ENCODE data around the gene GPI.
A peak's percentile ranks its signal among the peaks of the same experiment; 100 is the strongest.

Gene GPI

DNA sequence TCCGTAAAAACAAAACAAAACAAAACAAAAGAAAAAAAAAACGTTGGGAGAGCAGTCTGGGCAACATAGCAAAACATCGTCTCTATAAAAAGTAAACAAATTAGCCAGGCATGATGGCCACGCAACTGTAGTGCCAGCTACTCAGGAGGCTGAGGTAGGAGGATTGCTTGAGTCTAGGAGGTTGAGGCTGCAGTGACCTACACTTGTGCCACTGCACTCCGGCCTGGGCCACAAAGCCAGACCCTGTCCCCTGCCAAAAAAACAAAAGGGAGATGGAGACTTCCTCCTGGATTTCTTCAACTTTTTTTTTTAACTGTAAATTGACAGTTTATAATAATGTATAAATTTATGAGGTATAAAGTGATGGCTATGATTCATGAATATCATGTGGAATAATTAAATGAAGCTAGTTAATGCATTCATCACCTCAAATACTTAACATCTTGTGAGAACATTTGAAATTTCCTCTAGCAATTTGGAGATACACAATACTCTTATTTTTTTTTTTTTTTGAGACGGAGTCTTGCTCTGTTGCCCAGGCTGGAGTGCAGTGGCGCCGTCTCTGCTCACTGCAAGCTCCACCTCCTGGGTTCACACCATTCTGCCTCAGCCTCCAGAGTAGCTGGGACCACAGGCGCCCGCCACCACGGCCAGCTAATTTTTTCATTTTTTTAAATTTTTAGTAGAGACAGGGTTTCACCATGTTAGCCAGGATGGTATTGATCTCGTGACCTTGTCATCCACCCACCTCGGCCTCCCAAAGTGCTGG lies 41.1 kb downstream of the GPI start:
- no peak for DNase-seq

DNA sequence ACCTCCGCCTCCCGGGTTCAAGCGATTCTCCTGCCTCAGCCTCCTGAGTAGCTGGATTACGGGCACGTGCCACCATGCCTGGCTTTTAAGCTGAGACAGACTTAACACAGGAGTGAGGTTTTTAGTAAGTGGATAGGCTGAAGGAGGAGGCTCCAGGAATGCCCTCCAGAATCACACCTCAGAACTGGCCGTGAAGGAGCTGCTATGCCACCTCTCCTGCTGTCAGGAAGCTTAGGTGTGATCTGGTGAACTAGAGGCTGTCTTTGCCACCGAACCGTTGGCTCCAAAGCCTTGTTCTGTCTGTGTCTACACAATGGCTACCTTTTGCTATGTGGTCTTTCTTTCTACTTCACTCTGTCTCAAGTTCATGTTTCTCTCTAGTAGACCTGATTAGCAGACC lies 43.4 kb downstream of the GPI start:
- no peak for DNase-seq

DNA sequence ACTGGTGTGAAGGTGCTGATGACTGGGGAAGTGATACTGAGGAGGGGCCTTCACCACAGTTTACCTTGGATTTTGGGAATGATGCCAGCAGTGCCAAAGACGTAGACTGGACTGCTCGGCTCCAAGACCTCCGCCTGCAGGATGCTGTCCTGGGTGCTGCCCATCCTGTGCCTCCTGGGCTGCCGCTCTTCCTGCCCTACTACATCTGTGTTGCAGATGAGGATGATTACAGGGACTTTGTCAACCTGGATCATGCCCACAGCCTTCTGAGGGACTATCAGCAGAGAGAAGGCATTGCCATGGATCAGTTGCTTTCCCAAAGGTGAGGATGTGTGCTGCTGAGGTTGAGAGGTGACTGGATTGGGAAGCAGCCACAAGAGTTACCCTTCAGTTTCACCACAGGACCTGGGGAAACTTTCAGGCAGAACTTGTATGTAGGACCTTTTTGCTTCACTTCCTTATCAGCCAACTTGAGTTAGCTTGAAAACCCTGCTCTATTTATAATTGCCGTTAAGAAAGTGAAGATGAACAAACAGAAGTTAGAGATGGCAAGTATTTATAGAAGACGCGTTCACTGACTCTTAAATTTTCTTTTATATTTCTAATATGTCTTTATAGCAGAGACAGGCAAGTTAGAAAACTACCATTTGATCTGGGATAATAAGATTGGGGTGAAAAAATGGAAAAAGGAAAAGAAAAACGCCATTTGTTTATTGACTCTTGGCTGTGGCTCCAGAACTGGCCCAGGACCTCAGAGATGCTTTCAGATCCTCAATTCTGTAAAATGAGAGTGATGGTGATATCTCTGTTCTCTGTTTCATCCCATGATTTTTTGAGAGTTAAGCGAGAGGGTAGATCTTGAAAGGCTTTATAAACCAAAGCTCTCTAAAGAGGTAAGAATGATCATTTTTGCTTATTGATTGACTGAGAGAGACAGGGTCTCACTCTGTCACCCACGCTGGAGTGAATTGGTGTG lies 44.5 kb downstream of the GPI start:
- no peak for DNase-seq

DNA sequence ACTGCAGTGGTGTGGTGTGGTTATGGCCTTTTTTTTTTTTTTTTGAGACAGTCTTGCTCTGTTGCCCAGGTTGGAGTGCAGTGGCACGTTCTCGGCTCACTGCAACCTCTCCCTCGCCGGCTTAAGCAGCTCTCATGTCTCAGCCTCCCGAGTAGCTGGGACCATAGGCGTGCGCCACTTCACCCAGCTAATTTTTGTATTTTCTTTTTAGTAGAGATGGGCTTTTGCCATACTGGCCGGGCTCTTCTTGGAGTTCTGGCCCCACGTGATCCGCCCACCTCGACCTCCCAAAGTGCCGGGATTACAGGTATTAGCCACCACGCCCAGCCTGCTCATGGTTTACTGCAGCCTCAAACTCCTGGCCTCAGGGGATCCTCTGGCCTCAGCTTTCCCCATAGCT lies 46.2 kb downstream of the GPI start:
- no peak for DNase-seq

DNA sequence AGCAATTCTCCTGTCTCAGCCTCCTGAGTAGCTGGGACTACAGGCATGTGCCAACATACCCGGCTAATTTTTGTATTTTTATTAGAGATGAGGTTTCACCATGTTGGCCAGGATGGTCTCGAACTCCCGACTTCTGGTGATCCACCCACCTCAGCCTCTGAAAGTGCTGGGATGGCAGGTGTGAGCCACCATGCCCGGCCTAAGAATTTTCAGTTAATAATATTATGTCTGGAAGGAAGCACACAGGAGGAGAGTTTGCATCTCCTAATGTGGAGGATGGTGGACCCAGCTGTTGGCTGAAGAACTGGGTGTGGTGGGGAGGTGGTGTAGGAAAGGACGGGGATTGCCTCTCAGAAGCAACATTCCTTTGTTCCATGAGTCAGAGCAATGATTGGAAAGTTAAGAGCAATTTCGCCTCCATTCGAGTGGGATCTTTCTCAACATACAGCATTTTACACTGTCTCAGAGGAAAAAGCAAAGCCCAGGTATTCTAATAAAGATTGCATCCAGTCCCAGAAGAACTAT lies 51.1 kb downstream of the GPI start:
- DNase-seq: no peak

DNA sequence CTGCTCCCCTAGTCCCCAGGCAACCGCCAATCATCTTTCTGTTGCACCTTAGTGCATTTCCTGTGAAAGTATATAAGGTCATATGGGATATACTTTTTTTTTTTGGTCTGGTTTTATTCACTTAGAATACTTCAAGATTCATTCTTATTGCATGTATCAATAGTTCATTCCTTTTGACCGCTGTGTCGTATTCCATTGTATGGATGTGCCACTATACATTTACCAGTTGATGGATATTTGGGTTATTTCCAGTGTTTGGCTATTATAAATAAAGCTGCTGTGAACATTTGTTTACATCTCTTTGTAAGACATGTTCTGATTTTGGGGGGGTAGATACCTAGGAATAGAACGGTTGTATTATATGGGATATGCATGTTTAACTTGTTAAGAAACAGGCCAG lies 53.3 kb downstream of the GPI start:
- DNase-seq: no peak

DNA sequence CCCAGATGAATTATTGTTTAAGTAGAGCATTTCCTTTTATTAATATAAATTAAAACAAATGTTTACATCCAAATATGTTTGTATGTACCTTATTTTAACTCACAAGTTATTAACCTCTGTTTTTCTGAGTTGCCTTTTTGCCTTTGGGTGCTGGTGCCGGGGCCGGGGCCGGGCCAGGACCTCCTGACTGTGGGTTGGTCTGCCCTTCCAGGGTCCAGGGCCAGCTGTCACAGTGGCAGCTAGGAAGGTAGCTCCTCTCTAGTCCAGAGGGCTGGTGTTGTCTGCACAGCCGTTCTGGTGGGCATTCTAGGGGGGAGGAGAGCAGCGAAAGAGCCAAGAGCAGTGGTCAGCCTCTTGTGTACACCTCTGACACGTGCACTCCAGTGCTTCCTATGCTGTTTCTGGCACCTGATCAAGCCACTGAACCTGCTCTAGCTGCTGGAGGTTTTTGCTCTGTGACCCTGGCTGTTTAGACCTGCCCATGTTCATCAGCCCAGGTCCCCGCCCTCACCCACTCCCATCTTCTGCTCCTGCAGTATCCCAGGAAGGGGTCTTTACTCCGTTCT lies 61.2 kb downstream of the GPI start:
- DNase-seq: no peak

DNA sequence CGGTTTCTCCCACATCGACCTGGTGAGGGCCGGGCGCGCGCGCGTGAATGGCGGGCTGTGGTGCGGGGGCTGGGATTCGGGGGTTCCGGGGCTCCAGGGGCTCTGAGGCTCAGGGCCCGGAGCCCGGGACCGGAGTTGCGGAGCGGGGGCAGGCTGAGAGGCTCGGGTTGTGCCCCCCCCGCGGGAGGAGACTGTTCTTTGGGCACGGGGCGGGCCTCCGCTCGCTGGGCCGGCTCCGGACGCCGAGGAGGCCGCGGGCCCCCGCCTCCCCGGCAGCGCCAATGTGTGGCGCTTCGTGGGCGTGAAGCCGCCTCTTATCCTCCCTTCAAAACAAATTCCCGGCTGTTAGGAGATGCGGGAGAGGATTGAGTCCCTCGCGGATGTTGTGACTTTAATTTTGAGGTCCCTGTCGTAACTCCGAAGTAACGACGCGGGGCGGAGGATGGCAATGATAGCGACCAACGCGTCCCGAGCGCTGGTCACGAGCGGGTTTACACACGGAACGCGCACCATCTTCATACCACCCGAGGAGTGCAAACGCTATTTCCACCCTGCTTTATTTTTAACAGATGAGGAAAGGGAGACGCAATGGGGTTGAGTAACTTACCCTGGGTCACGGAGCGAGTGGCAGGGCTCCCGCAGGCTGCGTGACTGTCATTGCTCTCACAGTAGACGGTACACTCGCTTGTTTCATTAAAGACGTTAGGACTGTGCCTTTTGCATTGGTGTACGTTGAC lies 63.7 kb downstream of the GPI start:
- peak in 1 of 2 experiments; percentile 10 for DNase-seq

DNA sequence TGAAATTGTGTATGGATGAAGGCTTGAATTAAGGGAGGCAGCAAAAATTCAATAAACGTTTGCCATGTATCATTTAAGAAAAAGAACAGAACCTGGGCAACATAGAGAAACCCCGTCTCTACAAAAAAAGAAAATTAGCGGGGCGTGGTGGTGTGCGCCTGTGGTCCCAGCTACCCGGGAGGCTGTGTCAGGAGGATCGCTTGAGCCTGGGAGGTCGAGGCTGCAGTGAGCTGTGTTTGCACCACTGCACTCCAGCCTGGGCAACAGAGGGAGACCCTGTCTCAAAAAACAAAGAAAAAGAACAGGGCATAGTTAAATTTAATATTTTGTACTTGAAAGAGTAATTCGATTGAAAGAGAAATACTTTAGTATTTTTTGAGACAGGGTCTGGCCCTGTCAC lies 64.6 kb downstream of the GPI start:
- no peak for DNase-seq

DNA sequence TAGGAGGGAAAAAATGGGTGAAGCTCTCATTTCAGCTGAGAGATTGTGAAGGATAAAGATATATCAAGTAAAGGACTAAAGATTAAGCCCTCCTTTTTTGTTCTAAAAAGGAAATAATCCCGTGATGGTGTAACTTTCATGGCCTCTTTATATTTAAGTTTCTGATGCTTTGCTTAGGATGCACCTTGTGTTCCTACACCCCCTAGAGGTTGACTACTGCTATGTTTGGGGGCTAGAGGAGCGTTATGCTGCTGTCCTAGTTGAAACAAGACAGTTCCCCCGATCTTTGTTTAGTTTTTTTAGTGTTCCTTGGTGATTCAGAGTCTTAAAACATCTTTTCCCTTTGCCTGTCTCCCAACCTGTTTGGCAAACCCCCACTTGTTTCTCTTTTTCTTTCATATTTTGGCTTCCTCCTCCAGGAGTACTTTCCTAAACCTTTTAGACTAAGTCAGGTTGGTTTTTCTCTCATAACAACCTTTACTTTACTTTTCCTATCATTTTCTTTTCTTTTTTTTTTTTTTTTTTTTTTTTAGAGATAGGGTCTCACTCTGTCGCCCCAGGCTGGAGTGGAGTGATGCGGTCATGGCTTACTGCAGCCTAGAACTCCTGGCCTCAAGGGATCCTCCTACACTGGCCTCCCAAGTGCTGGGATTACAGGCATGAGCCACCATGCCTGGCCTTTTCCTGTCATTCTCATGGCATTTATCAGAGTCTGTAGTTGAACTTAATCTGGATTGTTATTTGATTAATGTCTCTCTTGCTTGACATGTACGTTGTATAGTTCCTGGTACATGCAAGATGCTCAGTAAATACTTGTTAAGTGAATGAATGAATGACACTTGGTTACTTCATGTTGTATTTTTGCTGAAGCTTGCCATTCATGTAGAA lies 66.0 kb downstream of the GPI start:
- peak; percentile 67 to 73 for DNase-seq

DNA sequence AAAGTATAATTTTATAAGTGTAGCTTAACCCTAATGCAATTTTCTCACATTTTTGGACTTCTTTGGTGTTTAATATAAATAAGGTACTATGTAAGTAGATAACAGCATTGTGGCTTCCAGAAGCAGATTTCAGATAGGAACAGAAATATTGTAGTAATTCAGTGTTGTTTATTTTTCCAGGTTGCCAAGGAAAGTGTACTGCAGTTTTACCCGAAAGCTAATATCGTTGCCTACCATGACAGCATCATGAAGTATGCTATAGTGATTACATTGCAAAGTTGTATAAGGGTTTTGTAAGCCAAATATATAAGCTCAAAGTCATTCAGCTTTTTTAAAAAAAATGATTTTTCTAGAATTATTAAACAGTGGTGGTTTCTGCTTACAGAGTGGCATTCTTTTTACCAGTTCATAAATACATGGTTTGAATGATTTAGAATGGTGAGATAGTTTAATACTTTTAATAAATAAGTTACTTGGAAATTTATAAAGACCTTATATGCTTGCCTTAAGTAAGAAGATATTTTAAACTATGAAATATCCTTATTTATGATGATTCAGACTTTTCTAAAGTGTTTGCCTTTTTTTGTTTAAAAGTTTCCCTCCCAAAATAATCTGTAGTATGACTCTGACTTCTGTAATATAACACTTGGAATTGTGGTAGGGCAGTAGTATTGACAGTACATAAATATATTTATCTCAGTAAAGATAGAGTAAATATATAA lies 66.8 kb downstream of the GPI start:
- DNase-seq: no peak

DNA sequence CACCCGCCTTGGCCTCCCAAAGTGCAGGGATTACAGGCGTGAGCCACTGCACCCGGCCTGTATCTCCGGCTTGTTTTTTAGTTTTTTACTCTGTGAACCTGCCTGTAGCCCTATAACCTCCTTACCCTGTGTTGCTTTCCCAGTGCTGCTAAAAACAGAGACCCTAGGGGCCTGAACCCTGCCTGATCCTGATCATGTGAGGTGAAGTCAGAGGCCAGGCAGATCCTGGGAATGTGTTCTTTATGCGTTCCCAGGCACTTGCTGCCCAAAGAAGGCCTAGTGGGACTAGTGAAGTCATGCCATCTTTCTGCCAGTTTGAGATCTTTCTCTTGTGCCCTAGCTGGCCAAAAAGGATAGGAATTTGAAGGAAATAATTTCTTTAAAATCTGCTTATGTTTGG lies 67.8 kb downstream of the GPI start:
- no peak for DNase-seq

DNA sequence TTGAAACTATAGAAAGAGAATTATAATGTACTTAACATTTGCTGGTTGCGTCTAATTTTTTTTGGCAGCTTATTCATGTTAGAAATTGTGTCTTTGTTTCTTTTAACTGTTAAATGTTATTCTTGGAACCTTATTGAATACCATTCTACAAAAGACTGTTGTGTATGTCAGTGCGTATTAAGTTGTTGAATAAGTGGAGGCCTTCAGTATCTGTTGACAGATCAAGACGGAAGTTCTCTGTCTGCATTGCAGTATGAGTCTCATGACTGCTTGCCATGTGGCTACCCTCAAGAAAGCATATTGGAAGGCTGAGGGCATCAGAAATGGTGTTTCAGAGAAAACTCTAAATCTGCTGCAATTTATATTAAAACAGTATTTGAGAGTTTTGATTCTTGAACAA lies 71.7 kb downstream of the GPI start:
- no peak for DNase-seq

DNA sequence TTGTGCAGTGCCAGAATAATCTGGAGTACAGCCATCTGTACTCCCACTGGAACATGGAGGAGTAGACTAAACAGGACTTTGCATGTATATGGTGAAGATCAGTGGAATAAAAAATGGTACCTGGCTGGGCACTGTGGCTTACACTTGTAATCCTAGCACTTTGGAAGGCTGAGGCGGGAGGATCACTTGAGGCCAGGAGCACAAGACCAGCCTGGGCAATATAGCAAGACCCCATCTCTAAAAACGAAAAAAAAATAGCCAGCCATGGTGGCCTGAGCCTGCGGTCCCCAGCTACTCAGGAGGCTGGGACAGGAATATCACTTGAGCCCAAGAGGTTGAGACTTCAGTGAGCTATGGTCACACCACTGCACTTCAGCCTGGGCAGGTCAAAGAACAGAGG lies 83.2 kb downstream of the GPI start:
- no peak for DNase-seq
